Ishikawa (cell line): ENCODE measurements around the gene KCNE2.

ENCODE experiments used
- REST ChIP-seq: IDR thresholded peaks from 2 replicates; pipeline ENCODE4 v1.6.1; 2012; ENCODE audit warnings: low read depth, mild to moderate bottlenecking
- TAF1 ChIP-seq: IDR thresholded peaks from 2 replicates; pipeline ENCODE4 v1.6.1; 2012; ENCODE audit warnings: low read depth, mild to moderate bottlenecking

- TF ChIP-seq REST (no peak), TAF1 (no peak)
Observed at GRCh38 chr21:34332347-34332746, 31.5 kb upstream of the KCNE2 start.
